Small intestine (tissue), 7 donors: Measurements from ENCODE around the gene DDR2. TPM values are rescaled to one million over a fixed set of nuclear protein-coding genes. Genes with fewer than 3 reads are reported as not detected.
"Not testable (repeated sequence)": the region's sequence is repeated elsewhere in the genome, so short reads cannot be mapped to it uniquely, and the experiment has no call there.

Experiments used
- DNase-seq, 2 donors: peaks; one replicate each; pipeline versions ENCODE4 v3.0.0 to v3.0.0-alpha.2; 2013
- FAIRE-seq: peaks from 2 replicates; lab custom pipeline; 2012; peaks lifted over from hg19 to GRCh38; lab: Jason Lieb, UNC
- H3K27ac ChIP-seq, 3 donors: one replicate each; pipeline ENCODE4 v1.5.1; 2013; ENCODE audit warnings: low read length in 2 of 3, mild to moderate bottlenecking in 2 of 3, control low read depth in 1 of 3, inconsistent platforms in 1 of 3, low read depth in 1 of 3, moderate library complexity in 1 of 3
- H3K27me3 ChIP-seq, 3 donors: one replicate each; pipeline ENCODE4 v1.6.1; 2013; ENCODE audit warnings: low read length in 3 of 3, inconsistent platforms in 1 of 3; ENCODE audit not compliant: control insufficient read depth in 3 of 3, insufficient read depth in 3 of 3
- H3K36me3 ChIP-seq, 3 donors: one replicate each; pipeline ENCODE4 v1.6.1; 2013; ENCODE audit warnings: low read length in 3 of 3, inconsistent platforms in 1 of 3, low read depth in 1 of 3, mild to moderate bottlenecking in 1 of 3, moderate library complexity in 1 of 3; ENCODE audit not compliant: control insufficient read depth in 3 of 3, insufficient read depth in 2 of 3
- H3K4me1 ChIP-seq, 3 donors: one replicate each; pipeline ENCODE4 v1.6.1; 2013; ENCODE audit warnings: low read length in 2 of 3, inconsistent platforms in 1 of 3, low read depth in 1 of 3, mild to moderate bottlenecking in 1 of 3, moderate library complexity in 1 of 3; ENCODE audit not compliant: control insufficient read depth in 3 of 3, insufficient read depth in 2 of 3
- H3K4me3 ChIP-seq, 3 donors: one replicate each; pipeline ENCODE4 v1.5.1; 2013; ENCODE audit warnings: low read length in 3 of 3, control low read depth in 1 of 3, inconsistent platforms in 1 of 3, low read depth in 1 of 3, mild to moderate bottlenecking in 1 of 3, moderate library complexity in 1 of 3
- H3K9me3 ChIP-seq, 2 donors: one replicate each; pipeline ENCODE4 v1.6.1; 2013; ENCODE audit warnings: low read depth in 1 of 2, low read length in 1 of 2; ENCODE audit not compliant: control insufficient read depth in 2 of 2, insufficient read depth in 1 of 2
- WGBS, 3 donors: extraction: QIAGEN DNeasy Blood & Tissue Kit; methylation state at CpG; one replicate each; pipeline ENCODE4 v1.1.7; 2013; 5-methylcytosine and 5-hydroxymethylcytosine counted together
- polyA plus RNA-seq, 4 donors: library from polyadenylated mRNA; stranded (reverse) in 3 of 4; unstranded in 1 of 4; fragments of 200-250 nt in 3 of 4; fragments of 120-200 nt in 1 of 4; gene quantifications; one replicate each; pipeline versions ENCODE4 v1.2.1 to v1.2.3, GENCODE V29; 2013
- donor health status: healthy with polysubstance abuse.
- donor health status: control.
- donor health status: control.
- donor health status: Bipolar disorder and iron deficiency.
- donor health status: healthy.

The DDR2 gene
- polyA plus RNA-seq, 4 donors, result 0.89 to 11.1 (median 5.3) TPM

DNA sequence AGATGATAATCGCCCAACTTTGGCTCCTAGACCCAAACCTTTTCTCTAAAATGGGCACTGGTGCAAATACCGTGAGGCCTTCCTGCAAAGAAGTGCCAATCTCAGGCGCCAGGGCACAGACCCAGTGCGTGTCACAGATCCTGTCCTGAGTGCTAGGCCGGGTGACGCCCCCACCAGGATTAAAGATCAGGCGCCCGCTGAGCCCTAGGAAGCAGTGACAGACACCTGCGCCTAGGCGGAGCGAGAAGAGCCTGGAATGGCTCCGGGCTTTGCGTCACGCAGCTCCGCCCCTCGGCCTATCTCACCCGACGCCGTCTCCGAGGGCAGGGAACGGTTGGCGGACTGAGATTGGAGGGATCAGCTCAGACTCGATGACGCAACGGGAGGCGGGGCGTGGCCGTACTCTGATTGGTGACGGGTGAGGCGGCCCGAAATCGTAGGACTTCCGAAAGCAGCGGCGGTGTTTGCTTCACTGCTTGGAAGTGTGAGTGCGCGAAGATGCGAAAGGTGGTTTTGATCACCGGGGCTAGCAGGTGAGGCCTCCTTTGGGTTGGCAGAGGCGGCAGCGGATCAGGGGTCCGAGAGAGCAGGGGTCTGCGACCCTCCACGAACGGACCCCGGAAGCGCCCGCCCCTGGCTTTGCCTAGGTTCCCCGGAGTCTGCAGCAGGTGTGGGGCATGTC is 158.2 kb downstream of the DDR2 start, which contains the start of gene HSD17B7:
TSS of gene HSD17B7 (plus strand) at position 400 of the 682 bp plus-strand sequence. CDS start at position 499, 99 bp downstream.
- H3K27ac ChIP-seq, result peak within 1 kb of the TSS; percentile 80 to 92 (median 81)
- peak within 1 kb of the TSS in 2 of 3 donors; percentile 53 to 55 for H3K4me3 ChIP-seq
- not testable (repeated sequence) for H3K36me3 ChIP-seq, H3K4me1 ChIP-seq, H3K27me3 ChIP-seq, H3K9me3 ChIP-seq
- WGBS, 3 donors, result 1 to 2% (median 1%) methylated on average over 22 to 35 of the region's 49 CpGs
- DNase-seq, result peak; percentile 85 to 88
- peak; percentile 84 for FAIRE-seq

DNA sequence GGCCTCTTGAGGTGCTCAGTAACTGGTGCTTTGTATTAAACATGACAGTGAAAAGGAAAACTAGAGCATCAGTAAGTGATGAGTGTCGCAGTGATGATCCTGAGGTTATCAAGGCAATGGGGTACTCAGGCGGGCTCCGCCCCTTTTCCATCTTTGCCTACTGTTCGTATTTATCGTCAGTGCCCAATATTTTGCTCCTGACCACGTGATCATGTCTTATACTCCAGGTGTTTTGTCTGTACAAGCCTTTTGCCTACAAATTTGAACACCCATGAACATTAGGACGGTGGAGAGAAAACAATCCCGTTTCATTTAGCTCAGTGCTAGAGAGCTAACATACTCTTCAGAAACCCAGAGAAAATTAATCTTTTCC is 158.7 kb downstream of the DDR2 start:
- H3K4me1 ChIP-seq, H3K27me3 ChIP-seq, H3K36me3 ChIP-seq, FAIRE-seq, H3K9me3 ChIP-seq: not testable (repeated sequence)
- 0% methylated on average over 6 to 7 of the region's 8 CpGs for WGBS, 3 donors
- H3K4me3 ChIP-seq, result peak overlapping the region in 2 of 3 donors; percentile 53 to 55
- peak overlapping the region; percentile 72 to 81 (median 78) for H3K27ac ChIP-seq
- peak in 1 of 2 donors; percentile 23 for DNase-seq

DNA sequence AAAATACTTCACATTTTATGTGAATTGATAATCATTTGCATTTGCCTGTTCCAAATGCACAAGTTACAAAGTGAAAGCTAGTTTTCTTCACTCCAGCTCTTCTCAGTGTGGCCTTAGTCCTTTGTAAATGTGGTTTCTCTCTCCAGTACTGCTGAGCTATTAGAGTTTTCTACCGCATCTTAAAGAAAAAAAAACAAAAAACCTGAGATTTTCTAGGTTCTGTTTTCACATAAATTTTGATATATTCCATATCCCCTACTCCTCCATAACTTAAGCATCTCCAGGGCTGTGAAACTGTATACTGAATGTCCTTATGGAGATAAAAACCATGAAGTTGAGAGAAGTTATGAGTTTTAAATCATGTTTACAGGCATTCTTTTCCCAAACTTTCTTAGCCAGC is 162.0 kb downstream of the DDR2 start:
- not testable (repeated sequence) for H3K27ac ChIP-seq, H3K36me3 ChIP-seq, H3K9me3 ChIP-seq, H3K4me3 ChIP-seq, DNase-seq, FAIRE-seq, H3K4me1 ChIP-seq, H3K27me3 ChIP-seq
- WGBS, 3 donors, result 77 to 95% (median 91%) methylated on average over 1 of the region's 1 CpG

DNA sequence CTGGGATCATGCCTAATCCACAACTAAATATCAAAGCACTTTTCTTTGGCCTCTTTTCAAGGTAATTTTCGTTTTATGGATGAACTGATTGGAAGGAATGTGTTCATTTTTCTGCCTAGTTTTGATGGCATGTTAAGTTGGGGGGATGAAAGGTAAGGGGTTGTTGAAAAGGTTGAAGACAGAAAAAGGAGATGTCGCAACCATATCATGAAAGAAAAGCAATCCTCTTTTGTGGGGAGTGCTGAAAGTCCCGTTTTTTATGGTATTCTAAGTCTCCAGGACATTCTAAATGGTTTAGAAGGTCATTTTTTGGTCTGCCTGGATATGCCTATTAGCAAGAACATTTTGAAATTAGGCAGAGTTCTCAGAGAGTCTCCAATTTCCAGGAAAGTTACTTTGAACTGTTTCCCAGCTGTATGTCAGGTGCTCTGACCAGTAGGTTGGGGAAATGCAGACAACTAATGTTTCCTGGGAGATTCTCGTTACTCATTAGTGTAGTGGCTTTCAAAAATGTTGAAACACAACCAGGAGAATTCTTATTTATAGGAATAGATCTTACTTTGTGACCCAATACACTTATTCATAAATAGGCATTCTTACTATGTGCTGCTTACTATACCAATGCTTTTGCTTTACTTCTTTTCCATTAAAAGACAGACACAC is 164.5 kb downstream of the DDR2 start:
- not testable (repeated sequence) for H3K27ac ChIP-seq, FAIRE-seq, DNase-seq, H3K36me3 ChIP-seq, H3K4me3 ChIP-seq, H3K9me3 ChIP-seq, H3K27me3 ChIP-seq, H3K4me1 ChIP-seq
- 64 to 80% (median 64%) methylated on average over 4 of the region's 4 CpGs for WGBS, 3 donors

DNA sequence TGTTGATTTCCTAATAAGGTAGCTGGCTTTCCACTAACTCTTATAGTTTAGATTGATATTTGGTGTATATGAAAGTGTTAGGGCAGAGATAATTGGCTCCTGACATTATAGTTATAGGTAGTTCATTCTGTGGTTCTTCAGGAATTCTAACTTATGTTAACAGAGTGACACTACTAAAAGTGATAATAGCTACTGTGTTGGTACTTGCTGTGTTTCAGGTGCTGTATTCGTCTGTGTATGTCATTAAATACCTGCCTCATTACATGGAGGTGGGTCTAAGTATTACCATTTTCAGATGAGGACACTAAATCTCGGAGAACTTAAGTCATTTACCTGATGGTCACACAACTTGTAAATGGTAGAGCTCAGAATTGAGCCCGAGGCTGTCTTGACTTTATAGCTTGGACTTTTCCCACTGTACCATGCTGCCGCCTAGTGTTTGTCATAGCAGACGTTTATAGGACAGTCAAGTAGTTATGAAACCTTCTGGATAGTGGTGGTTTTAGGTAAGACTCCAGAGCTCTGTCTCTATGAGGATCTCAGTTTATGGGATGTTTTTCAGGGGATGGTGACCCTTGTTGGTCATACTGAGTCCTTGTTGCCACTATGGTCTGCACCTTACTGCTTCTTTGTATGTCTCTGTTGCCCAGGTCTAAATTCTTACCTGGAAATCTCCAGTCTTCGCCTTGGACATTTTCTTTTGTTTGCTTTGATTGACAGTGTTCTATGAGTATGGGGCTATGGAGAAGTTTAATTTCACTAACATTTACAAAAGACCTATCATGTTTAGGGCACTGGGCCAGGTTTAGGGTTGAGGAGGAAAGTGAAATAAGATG is 167.9 kb downstream of the DDR2 start:
- not testable (repeated sequence) for FAIRE-seq, H3K4me1 ChIP-seq, H3K27ac ChIP-seq, H3K27me3 ChIP-seq, H3K9me3 ChIP-seq, H3K4me3 ChIP-seq, H3K36me3 ChIP-seq
- DNase-seq, result peak; percentile 71 to 73
- 41 to 51% (median 49%) methylated on average over 5 to 6 of the region's 6 CpGs for WGBS, 3 donors

DNA sequence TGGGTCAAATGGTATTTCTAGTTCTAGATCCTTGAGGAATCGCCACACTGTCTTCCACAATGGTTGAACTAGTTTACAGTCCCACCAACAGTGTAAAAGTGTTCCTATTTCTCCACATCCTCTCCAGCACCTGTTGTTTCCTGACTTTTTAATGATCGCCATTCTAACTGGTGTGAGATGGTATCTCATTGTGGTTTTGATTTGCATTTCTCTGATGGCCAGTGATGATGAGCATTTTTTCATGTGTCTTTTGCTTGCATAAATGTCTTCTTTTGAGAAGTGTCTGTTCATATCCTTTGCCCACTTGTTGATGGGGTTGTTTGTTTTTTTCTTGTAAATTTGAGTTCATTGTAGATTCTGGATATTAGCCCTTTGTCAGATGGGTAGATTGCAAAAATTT is 175.2 kb downstream of the DDR2 start:
- not testable (repeated sequence) for DNase-seq, H3K27me3 ChIP-seq, FAIRE-seq, H3K4me3 ChIP-seq, H3K4me1 ChIP-seq, H3K27ac ChIP-seq, H3K36me3 ChIP-seq, H3K9me3 ChIP-seq
- 80% methylated on average over 1 of the region's 2 CpGs; no CpG with 5 or more reads in 2 of the 3 donors for WGBS, 3 donors

DNA sequence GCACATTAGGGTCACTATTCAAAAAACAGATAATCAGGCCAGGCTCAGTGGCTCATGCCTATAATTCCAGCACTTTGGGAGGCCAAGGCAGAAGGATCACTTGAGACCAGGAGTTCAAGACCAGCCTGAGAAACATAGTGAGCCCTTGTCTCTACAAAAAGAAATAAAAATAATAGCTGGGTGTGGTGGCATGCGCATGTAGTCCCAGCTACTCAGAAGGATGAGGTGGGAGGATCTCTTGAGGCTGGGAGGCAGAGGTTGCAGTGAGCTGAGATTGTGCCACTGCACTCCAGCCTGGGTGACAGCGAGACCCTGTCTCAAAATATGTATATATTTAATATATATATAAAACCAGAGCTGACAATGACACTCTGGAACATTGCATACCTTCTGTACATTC is 180.1 kb downstream of the DDR2 start:
- 94 to 100% (median 97%) methylated on average over 2 of the region's 2 CpGs for WGBS, 3 donors
- not testable (repeated sequence) for H3K27me3 ChIP-seq, FAIRE-seq, H3K4me3 ChIP-seq, H3K4me1 ChIP-seq, H3K36me3 ChIP-seq, H3K27ac ChIP-seq, H3K9me3 ChIP-seq, DNase-seq

DNA sequence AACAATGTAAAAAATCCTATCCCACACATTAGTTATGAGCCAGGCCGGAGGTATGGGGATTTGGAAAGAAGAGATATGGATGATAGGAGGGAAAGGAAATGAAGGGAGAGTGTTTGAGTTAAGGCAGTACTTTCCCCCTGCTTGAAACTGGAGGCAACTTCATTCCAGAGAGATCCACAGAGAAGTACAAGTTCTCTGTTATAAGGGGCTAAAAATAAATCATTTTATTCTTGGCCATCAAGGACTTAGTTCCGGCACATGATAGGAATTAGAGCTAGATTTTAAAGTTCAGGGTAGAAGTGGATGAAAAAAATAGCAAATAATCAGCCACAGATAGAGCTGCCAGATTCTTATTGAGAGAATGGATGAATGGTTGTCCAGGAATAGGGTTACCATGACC is 185.9 kb downstream of the DDR2 start:
- FAIRE-seq, H3K36me3 ChIP-seq: not testable (repeated sequence)

More for the DNA sequence above, 185.9 kb downstream of the DDR2 start:
- not testable (repeated sequence) for DNase-seq, H3K9me3 ChIP-seq, H3K4me3 ChIP-seq, H3K4me1 ChIP-seq, H3K27ac ChIP-seq
- peaks cover 0 to 11% (median 0%) of the 10 kb centered on the region in 3 donors for H3K27me3 ChIP-seq
- WGBS, 3 donors, result 89 to 98% (median 91%) methylated on average over 2 of the region's 2 CpGs
